Breast epithelium (tissue), 3 donors: ENCODE results near the gene LBHD1.
"Not testable (repeated sequence)": the region's sequence is repeated elsewhere in the genome, so short reads cannot be mapped to it uniquely, and the experiment has no call there.

ENCODE experiments used
- POLR2A ChIP-seq: fragments of 450-650 bp; IDR thresholded peaks from one replicate; pipeline ENCODE4 v1.6.1; 2016; ENCODE audit warnings: antibody characterized with exemption, mild to moderate bottlenecking, moderate library complexity
- TF ChIP-seq, protein P1 (sequence below), 3 donors: fragments of 450-650 bp; IDR thresholded peaks; one replicate each; pipeline ENCODE4 v1.5.1; 2016 to 2017; ENCODE audit warnings: antibody characterized with exemption in 3 of 3, mild to moderate bottlenecking in 3 of 3, moderate library complexity in 3 of 3

DNA sequence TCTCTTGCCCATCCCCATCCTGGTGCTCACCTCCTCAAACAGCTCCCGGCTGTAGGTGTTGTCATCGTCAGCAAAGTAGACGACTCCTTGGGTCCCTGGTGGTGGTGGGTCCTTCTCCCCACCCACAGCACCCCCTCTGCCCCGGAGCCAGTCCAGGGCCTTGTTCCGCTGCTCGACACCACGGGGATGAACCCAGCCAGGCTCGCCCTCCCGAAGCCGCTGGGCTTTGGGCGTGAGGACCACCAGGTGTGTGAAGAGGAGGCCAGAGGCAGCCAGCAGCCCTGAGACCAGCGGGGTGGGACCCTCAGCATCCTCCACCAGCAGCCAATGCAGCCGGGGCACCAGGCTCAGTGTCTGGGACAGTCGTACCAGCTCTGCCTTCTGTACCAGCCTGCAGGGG is 55.1 kb downstream of the LBHD1 start:
- TF ChIP-seq, protein P1, sequence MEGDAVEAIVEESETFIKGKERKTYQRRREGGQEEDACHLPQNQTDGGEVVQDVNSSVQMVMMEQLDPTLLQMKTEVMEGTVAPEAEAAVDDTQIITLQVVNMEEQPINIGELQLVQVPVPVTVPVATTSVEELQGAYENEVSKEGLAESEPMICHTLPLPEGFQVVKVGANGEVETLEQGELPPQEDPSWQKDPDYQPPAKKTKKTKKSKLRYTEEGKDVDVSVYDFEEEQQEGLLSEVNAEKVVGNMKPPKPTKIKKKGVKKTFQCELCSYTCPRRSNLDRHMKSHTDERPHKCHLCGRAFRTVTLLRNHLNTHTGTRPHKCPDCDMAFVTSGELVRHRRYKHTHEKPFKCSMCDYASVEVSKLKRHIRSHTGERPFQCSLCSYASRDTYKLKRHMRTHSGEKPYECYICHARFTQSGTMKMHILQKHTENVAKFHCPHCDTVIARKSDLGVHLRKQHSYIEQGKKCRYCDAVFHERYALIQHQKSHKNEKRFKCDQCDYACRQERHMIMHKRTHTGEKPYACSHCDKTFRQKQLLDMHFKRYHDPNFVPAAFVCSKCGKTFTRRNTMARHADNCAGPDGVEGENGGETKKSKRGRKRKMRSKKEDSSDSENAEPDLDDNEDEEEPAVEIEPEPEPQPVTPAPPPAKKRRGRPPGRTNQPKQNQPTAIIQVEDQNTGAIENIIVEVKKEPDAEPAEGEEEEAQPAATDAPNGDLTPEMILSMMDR (IDR thresholded peaks at IDR 0.05): not testable (repeated sequence)
- TF ChIP-seq POLR2A: not testable (repeated sequence)
